GM19351 (cell line): ENCODE data around the gene CNGA1.

Source experiments
- ATAC-seq: cut with Tn5 transposase; IDR thresholded peaks from one replicate; pipeline ENCODE4 v1.9.1; 2021; ENCODE audit warnings: mild to moderate bottlenecking, moderate library complexity; ENCODE audit not compliant: unreplicated experiment

CNGA1 gene

DNA sequence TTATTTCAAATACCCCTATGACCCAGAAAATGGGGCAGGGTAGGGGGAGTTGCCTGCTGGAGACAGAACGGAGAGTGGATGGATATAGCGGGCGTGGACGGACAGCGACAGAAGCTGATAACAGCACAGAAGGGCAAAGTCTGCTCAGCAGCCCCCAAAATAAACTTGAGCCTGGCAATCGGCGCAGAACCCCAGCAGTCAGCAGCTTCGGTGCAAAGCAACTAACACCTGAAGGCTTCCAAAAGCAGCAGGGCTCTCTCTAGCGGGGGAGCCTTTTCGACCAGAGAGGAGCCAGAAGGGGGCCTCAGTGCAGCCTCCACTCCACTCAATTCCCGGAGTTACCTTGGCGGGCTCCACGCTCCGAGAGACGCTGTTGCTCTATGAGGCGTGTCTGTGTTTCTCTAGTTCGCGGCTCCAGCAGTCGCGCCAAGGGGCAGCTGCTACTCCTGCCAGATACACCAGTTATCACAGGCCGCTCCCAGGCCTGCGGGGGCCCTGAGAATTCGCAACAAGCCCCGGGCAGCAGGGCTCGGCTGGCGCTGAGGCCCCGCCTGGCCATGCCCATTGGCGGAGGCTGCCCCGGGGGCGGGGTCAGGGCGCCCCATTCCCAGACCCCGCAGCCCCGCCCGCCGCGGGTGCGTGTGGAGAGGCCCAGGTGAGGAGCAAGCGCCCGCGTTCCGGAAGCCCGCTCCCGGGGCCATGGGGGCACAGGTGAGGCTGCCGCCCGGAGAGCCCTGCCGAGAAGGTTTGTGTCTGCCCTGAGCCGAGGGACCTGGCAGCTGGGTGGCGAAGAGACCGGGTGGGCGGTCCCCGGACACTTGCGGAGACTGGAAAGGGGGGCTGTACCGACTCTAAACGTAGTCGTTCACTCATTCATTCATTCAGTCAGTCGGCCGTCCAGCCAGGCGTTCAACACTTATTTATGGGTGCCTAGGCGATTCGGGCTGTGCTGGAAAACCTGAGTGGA, at the start of gene CNGA1, which contains the start of gene NIPAL1:
Gene CNGA1, minus strand, starts transcription at position 541 of the 967 bp plus-strand sequence. CDS start 63,992 bp downstream, outside the sequence.
Gene NIPAL1, plus strand, starts transcription at position 632 of the 967 bp plus-strand sequence. Its CDS starts 68 bp downstream, at position 700.
- peak; percentile 86 for ATAC-seq

DNA sequence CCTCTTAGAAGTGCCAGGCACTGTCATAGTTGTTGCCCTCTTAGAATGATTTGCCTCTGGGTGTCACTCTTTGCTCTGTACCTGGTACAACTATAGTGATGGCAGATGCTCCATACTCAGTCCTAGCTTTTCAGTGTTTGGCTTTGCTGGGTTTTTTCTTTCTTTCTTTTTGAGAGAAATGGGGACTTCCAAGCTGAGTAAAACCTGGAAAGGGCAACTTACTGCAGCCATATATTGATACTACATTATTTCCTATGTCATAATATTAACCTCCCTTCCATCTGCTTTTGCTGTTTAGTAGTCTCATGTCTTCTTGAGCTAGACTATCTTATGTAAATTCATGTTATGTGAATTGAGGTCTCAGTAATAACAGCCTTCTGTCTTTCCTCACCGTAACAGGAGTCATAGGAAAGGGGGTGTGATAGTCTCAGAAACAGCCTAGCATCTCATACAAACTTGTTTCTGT, 49.1 kb upstream of the CNGA1 start:
- ATAC-seq, result peak; percentile 61

DNA sequence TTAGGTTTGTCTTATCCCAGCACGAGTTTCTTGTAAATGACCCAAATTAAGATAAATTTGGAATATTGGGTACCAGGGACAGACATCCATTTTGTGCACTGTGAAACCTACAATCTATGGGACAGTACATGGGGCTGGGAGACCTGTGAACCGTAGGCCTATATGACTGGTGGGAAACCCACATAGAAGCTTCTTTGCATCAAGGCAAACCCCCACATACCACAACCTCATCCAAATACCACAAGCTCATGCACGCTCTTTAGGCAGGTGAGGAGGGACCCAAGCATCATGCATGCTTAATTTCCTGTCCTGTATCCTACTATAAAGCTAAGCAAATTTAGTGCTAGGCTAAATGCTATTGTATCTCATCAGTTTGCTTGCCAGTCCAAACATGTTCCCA, 47.9 kb upstream of the CNGA1 start:
- peak; percentile 65 for ATAC-seq

DNA sequence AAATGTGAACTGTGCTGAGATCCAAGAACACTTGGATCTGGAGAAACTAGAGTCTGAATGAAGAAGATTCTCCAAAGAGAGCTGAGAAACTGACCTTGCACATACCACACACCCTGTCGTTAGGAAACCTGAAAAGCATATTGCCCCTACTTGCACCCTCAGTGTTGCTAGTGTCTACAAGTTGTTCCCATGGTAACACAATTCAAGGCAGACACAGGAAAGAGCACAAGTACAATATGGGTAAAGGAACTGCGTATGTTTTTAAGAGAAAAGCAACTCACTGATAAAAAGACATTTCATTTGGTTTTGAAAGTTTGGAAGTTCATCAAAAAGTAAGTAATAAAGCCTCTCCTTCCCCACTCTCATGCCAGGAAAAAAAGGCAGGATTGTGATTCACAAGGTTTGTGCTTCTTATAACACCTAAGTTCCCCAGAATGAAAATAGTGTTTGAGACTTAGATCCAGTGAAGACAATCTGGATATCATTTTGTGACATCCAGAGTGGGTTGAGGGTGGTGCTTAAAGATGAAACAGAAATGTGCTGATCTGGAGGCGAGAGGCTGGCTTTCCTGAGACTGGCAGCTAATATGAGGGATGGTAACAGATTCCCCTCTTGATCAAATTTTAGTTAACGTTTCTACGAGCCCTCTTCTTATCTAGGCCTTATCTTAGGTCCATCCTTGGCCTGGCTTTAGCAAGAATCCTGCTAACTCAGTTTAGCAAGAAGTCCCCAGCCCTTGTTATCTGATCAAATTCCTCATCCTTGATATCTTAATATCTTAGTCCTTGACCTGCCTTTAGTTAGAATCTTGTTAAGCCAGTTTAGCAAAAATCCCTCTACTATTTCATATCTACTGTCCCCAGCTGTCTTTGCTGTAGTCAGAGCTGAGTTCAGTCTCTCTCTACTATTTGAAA, 42.4 kb upstream of the CNGA1 start:
- no peak for ATAC-seq

DNA sequence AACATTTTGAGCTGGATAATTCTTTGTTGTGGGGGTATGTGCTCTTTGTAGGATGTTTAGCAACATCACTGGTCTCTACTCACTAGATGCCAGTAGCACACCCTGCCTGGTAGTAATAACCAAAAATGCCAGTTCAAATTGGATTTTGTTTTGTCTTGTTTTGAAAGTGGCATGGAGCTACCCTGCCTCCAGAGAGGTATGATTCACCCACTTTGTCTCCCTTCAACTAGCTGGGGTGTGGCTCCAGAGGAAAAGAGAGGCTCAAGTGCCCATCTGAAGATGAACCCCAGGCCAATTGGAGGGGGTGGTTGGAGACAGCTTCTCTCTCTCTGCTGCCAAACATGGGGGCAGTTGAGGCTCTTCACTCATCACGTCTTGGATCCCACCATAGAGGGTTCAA, 34.6 kb upstream of the CNGA1 start:
- no peak for ATAC-seq

DNA sequence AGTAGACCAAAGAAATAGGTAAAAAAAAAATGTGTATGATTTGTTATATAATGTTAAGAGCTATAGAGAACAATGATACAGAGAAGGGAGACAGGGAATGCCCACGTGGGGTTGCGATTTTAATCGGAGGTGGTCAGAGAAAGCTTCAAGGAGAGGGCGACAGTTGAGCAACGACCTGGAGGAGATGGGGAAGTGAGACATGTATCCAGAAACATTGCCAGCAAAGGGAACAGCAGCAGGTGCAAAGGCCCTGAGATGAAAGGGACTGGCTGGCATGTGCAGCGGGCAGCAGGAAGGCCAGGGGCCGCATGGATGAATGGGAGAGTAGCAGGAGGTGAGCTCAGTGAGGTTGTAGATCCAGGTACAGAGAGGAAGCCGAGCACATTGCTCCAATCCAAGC, 33.0 kb upstream of the CNGA1 start:
- no peak for ATAC-seq

DNA sequence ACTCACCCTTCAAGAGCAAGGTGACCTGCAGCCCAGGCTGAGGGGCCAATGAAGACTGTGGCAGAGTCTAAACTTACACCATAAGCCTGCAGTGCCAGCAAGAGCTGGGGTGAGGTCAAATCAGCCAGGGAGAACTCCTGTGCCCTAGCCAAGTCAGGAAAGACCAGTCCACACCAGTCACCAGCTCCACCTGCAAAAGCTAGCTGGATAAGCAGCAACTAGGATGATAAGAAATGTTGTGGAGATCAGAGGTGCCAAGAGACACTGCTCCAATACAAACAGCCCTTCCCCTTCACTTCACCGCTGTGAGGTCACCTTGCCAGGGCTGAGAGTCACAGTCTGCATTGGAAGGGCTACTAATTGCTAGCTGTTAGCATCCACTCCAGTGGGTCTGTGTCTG, 31.4 kb upstream of the CNGA1 start:
- peak; percentile 13 for ATAC-seq

DNA sequence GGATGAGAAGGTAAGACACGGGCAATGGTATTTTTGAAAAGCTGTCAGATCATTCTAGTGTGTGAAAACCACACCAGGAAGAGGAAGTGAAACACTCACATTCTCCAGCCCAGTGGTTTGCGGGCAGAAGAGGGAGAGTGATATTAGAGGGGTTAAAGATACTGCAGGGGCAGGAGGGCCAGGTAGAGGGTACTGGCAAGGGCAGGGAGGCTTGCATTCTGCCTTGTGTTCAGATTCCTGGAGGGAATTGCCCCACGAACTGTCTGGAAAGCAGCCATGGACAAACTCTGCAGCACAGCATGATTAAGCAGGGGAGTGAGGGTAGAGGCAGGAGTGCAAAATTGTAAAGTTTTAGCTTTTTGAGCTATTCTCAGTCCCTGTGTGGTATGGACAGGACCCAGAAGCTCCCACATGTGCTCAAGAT, 31.0 kb upstream of the CNGA1 start:
- ATAC-seq, result peak; percentile 96

DNA sequence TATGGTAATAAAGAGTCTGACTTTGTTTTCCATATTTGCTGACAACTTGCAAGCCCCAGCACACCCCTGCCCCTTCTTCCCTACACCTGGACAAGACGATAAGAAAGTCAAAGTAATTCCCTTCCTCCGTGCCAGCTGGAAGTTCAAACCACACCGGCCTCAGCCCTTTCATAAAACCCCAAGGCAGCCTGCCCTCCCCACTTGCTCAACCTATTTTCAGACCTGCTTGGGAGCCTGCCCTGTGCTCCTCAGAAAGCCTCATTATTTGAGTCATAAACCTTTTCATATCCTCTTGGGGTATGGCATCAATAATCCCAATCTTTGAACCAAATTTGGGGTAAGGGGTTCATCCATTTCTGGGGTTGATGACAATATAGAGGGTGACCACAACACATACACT, 29.6 kb upstream of the CNGA1 start:
- ATAC-seq, result no peak

DNA sequence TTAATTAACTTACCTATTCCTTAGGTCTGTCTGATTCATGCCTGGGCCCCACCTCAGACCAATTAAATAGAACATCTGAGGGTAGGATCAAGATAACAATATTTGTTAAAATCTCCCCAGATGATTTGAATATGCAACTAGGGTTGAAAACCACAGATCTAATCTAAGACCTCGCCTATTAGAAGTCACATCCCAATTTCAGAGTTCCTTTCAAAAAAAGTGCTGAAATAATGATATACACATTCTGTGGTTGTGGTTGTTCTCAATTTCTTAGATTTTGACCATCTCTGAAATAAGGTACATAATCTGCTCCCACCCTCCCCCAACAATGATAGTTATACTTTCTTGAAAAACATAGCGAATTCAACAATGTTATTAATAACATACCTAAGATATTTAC, 27.8 kb upstream of the CNGA1 start:
- ATAC-seq, result no peak

DNA sequence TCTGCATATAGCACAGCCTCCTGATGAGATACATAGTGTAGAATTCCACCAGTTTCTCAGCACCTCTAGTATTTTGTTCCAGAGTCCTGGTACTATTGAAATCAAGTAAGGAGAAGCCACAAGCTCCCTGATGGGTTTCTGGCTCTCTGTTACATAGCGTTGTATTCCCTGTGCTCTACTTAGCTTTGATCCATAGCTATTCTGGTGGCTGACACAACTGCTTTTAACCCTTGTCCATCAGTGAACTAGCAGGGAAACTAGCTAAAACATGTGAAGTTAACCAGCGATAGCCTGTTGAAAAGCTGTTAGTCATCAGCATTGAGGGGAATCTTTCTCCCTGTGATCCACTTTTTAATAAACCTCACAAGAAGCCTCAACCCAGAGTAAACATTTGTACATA, 27.0 kb upstream of the CNGA1 start:
- ATAC-seq, result no peak

DNA sequence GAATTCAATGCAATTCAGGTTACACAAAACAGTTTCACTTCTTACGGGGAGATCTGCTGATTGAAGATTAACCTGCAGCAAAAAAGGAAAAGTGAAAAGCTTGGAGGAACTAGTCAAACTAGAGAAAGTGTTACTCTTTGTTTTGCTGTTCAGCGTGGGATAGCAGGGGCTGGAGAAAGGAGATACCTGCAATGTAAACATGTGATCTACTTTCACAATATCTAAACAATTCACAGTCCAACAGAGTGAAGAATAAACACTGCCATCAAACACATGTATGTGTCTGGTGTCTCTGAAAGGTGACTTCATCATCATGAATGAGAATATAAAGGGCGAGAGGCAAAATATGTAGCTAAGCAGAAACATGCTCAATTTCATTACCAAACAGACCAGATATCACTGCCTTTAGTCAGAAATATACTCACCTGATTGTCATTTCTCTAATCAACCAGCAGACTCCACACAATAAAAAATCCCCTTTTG, 26.5 kb upstream of the CNGA1 start:
- no peak for ATAC-seq

DNA sequence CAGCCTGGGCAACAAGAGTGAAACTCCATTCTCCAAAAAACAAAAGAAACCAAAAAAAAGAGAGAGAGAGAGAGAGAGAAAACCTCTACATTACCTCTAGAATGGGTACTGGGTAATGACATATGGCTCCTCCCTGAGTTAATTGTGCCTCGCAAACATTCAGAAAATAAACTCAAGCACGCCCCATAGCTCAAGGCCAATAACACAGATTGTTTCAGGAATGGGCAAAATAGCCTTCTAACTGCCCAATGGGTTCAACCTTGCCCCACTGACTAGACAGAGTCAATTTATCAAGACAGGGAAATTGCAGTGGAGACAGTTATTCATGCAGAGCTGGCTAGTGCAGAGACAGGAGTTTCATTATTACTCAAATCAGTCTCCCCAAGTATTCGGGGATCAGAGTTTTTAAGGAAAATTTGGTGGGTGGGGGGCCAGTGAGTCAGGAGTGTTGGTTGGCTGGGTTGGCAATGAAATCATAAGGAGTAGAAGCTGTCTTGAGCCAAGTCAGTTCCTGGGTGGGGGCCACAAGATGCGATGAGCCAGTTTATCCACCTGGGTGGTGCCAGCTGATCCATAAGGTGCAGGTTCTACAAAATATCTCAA, 25.2 kb upstream of the CNGA1 start:
- no peak for ATAC-seq

DNA sequence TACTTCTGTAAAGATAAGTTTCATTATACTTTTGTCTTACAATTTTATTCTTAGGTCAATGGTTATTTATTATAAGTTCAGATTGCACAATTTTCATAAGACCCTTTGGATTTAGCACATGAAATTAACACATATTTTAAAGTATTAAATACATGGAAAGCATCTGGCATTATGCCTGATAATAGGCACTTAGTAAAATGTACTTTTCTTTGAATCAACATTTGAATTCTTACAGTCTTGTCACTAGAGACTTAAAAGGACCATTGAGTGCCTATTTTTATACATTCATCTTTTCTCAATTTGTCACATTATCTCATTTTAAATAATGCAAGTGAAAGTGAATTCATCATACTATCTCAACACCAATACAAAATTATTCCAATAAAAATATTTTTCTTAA, 23.1 kb upstream of the CNGA1 start:
- no peak for ATAC-seq

DNA sequence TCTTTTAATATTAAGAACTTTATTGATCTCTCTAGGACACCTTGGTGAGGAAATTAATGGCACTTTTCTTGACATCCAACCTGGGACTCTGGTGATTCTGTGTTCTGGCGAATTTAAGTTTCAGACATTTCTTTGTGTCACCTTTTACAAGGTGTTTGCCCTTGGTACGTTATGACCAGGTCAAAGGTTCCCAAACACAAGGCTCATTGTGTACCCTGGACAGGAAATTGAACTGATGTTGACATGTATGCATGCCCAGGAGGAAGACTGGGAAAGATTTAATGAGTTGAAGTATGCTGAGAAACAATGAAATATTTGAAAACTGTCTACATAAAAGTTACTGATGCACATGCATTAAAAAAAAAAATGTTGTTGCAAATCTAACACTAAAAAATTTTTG, 22.2 kb upstream of the CNGA1 start:
- ATAC-seq, result no peak

DNA sequence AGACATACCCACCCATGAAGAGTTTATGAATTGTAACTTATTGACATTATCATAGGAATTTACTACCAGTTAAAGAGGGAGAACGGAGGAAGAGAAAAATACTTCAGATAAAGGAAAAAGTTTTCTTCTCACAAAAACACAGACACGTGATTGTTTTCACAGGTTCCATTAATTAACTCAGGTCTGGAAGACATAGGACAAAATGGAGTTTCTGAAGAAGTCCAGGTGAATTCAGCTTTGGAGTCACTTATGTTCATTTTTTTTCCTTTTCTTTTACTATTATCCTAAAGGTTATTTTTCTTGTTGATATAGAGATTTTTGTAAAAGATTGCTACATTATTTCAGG, 20.6 kb upstream of the CNGA1 start:
- no peak for ATAC-seq

DNA sequence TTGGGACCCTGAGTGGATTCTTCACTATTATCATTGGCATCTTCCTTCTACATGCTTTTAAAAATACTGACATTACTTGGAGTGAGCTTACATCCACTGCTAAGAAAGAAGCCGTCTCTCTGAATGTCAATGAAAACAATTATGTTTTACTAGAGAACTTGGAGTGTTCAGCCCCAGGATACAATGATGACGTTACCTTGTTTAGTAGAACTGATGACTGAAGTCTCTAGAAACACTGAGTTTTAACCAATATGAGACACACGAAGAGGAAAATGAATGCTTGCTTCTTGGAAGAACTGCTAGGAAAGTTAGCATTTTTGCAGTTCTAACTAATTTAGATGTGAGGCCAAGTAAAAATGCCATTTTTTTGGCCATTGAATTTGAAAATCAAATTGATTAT, 19.5 kb upstream of the CNGA1 start:
- no peak for ATAC-seq

DNA sequence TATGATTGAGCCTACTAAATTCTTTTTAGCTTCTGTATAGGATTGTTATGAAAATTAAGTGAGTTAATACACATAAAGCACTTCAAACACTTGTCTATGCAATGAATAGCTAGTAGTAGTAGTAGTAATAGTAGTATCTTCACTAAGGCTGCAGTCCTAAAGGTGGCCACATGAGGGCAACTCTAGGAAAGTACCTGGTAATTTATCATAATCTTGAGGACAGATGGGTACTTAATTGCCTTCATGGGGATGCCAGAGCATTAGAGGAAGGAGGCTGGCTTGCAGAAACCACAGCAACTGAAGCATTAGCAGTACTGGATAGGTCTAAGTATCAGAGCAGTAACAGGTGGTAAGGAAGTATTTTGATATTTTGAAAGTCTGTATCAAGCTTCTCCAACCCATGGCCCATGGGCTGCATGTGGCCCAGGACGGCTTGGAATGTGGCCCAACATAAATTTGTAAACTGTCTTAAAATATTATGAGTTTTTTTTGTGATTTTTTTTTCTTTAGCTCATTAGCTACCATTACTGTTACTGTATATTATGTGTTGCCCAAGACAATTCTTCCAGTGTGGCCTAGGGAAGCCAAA, 17.4 kb upstream of the CNGA1 start:
- ATAC-seq, result peak; percentile 25

DNA sequence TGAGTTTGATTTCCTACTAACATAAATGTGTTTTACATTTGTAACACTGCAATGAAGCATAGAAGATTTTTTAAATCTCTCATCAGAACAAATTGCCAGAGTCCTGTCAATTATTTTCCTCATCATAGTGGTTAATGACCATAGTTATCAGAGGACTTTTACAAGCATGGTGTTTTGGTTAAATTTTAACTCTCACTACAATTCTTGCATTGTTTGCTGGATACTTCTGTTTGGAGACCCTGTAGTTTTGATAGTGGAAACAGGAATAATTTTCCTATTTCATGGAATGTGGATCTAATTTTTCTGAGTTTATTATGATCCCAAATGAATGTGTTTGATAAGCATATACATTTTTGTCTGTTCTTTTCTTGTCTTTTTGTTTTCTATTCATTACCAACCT, 16.9 kb upstream of the CNGA1 start:
- no peak for ATAC-seq

DNA sequence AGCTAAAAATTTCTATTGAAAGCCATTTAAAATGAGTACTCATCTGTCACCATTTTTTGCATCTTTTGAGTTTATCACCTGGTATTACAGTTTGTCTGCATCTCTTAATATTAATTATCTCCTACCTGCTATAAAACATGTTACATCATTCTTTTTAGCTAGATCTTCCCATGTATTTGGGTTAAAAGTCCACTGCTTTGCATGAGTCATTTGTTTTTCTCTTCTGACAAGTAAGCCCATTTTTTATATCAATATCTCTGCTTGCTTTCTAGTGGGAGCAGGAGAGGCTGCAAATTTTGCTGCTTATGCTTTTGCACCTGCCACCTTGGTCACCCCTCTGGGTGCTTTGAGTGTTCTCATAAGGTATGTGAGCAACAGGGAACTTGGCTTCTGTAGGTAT, 16.2 kb upstream of the CNGA1 start:
- ATAC-seq, result no peak
